ENCODE data around the gene KRT7. TPM values are rescaled to one million over a fixed set of nuclear protein-coding genes. Genes with fewer than 3 reads are reported as not detected.

KRT7 gene
- total and polyA plus RNA-seq, 12 donors, result 0.33 to 34.8 (median 8.4) TPM

DNA sequence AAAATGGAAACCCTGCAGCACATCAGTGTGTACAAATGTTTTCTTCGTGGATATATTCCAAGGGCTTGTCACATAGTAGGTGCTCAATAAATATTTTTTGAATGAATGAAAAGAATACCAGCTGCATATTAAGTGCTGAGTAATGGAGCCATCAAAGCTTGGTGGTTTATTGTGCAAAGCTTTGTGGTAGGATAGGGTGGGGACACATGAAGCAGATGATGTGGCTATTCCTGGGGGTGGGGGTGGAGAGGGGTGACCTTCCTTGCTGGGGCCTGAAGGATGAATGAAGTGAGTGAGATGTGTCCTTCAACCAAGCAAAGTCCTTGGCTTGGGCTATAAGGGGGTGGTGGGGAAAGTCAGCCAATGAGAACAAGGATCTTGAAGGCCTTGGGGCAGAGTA, 62.6 kb downstream of the KRT7 start:
- H3K36me3 ChIP-seq (replicated peaks in 1 of 2), result no peaks in the 10 kb centered on the region
- H3K27ac ChIP-seq, result no peak overlapping the region
- TF ChIP-seq POLR2A (IDR thresholded peaks at IDR 0.05), result no peak
- TF ChIP-seq, protein P1, sequence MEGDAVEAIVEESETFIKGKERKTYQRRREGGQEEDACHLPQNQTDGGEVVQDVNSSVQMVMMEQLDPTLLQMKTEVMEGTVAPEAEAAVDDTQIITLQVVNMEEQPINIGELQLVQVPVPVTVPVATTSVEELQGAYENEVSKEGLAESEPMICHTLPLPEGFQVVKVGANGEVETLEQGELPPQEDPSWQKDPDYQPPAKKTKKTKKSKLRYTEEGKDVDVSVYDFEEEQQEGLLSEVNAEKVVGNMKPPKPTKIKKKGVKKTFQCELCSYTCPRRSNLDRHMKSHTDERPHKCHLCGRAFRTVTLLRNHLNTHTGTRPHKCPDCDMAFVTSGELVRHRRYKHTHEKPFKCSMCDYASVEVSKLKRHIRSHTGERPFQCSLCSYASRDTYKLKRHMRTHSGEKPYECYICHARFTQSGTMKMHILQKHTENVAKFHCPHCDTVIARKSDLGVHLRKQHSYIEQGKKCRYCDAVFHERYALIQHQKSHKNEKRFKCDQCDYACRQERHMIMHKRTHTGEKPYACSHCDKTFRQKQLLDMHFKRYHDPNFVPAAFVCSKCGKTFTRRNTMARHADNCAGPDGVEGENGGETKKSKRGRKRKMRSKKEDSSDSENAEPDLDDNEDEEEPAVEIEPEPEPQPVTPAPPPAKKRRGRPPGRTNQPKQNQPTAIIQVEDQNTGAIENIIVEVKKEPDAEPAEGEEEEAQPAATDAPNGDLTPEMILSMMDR (IDR thresholded peaks at IDR 0.05), result no peak
- no peaks in the 10 kb centered on the region for H3K9me3 ChIP-seq (replicated peaks in 1 of 3)
- no peaks in the 10 kb centered on the region for H3K4me1 ChIP-seq (replicated peaks in 1 of 2)
- WGBS, 4 donors, result 65 to 84% (median 73%) methylated on average over 1 of the region's 1 CpG
- peak in 1 of 7 donors; percentile 3 for DNase-seq
- intact Hi-C loops (cut with DNase I), result no loop called here
- H3K4me3 ChIP-seq, result no peak overlapping the region
- no peaks in the 10 kb centered on the region for H3K27me3 ChIP-seq

DNA sequence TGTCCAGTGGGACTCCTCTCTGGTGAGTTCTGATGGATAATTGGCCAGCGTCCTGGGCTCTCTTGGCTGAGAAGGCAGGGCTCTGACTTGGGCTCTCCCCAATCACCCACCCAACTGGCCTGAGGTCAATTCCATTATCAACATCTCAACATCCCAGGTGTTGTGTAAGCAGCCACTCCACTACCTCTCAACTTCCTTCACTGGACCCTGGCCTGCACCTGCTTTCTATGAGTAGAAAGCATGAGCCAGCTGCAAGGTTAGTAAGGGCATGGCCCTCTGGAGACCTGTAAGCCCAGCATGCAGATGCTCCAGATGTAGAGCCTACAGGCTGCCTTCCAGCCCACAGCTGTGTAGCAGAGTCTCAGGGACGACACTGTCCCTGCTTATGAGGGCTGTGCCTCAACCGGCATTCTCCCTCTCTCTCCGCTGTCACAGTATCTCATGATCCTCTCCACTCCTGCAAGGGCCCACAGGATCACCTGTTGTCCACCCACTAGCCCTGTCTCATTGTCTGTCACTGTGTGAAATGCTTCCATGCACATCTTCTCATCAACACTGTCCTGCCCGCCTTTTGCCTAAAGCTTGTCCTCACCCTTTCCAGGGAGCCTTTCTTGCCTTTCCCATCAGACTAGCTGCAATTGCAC, 63.7 kb downstream of the KRT7 start:
- DNase-seq, result no peak
- WGBS, 4 donors, result 85 to 98% (median 93%) methylated on average over 5 of the region's 5 CpGs
- no peaks in the 10 kb centered on the region for H3K4me1 ChIP-seq (replicated peaks in 1 of 2)
- H3K27ac ChIP-seq, result no peak overlapping the region
- H3K36me3 ChIP-seq (replicated peaks in 1 of 2), result no peaks in the 10 kb centered on the region
- TF ChIP-seq POLR2A (IDR thresholded peaks at IDR 0.05), result no peak
- TF ChIP-seq, protein P1 (IDR thresholded peaks at IDR 0.05), result no peak
- no peaks in the 10 kb centered on the region for H3K9me3 ChIP-seq (replicated peaks in 1 of 3)
- no peaks in the 10 kb centered on the region for H3K27me3 ChIP-seq
- H3K4me3 ChIP-seq, result no peak overlapping the region
- intact Hi-C loops (cut with DNase I), result no loop called here

Other genes with a start within 250 kb of the KRT7 start
- gene TAMALIN, start 226.3 kb upstream of the KRT7 start, total RNA-seq, result 10 to 100 TPM in 5 of 9 donors, 1 to 10 TPM in 4; 1.8 to 26.0 (median 13.0) TPM
- 10 to 100 TPM in 2 of 3 donors, 1 to 10 TPM in 1; 5.3 to 44.9 (median 41.3) TPM for gene TAMALIN, start 226.3 kb upstream of the KRT7 start, polyA plus RNA-seq
- gene NR4A1, start 181.8 kb upstream of the KRT7 start, total RNA-seq, result 100 to 1,000 TPM in 5 of 9 donors, 10 to 100 TPM in 4; 19.0 to 854 (median 108) TPM
- gene NR4A1, start 181.8 kb upstream of the KRT7 start, polyA plus RNA-seq, result 100 to 1,000 TPM in 2 of 3 donors, 10 to 100 TPM in 1; 34.5 to 499 (median 282) TPM
- 10 to 100 TPM; 28.8 to 60.4 (median 40.0) TPM for gene ATG101, start 163.3 kb upstream of the KRT7 start, total RNA-seq
- gene ATG101, start 163.3 kb upstream of the KRT7 start, polyA plus RNA-seq, result 10 to 100 TPM; 20.9 to 28.6 (median 27.1) TPM
- 1 to 10 TPM in 1 of 9 donors, under 1 TPM in 2, not detected in 6; 0.54 to 2.1 (median 0.83) TPM for gene SMIM41, start 153.5 kb upstream of the KRT7 start, total RNA-seq
- gene SMIM41, start 153.5 kb upstream of the KRT7 start, polyA plus RNA-seq, result under 1 TPM in 1 of 3 donors, not detected in 2; 0.10 TPM
- 10 to 100 TPM in 1 of 9 donors, 1 to 10 TPM in 7, under 1 TPM in 1; 0.95 to 14.6 (median 5.1) TPM for gene KRT80, start 41.2 kb upstream of the KRT7 start, total RNA-seq
- gene KRT80, start 41.2 kb upstream of the KRT7 start, polyA plus RNA-seq, result 1 to 10 TPM; 1.8 to 8.8 (median 2.5) TPM
- gene KRT86, start 41.4 kb downstream of the KRT7 start, total RNA-seq, result 1 to 10 TPM in 5 of 9 donors, under 1 TPM in 3, not detected in 1; 0.69 to 6.2 (median 1.4) TPM
- gene KRT86, start 41.4 kb downstream of the KRT7 start, polyA plus RNA-seq, result 1 to 10 TPM in 1 of 3 donors, under 1 TPM in 1, not detected in 1; 0.61 to 1.4 TPM
- under 1 TPM in 2 of 9 donors, not detected in 7; 0.25 to 0.42 TPM for gene KRT81, start 58.3 kb downstream of the KRT7 start, total RNA-seq
- not detected for gene KRT81, start 58.3 kb downstream of the KRT7 start, polyA plus RNA-seq
- not detected for gene KRT83, start 88.2 kb downstream of the KRT7 start, total RNA-seq
- gene KRT83, start 88.2 kb downstream of the KRT7 start, polyA plus RNA-seq, result not detected
- gene KRT85, start 134.2 kb downstream of the KRT7 start, total RNA-seq, result not detected
- not detected for gene KRT85, start 134.2 kb downstream of the KRT7 start, polyA plus RNA-seq
- gene KRT84, start 152.4 kb downstream of the KRT7 start, total RNA-seq, result not detected
- not detected for gene KRT84, start 152.4 kb downstream of the KRT7 start, polyA plus RNA-seq
- gene KRT82, start 173.1 kb downstream of the KRT7 start, total RNA-seq, result not detected
- gene KRT82, start 173.1 kb downstream of the KRT7 start, polyA plus RNA-seq, result not detected
- not detected for gene KRT75, start 201.1 kb downstream of the KRT7 start, total RNA-seq
- gene KRT75, start 201.1 kb downstream of the KRT7 start, polyA plus RNA-seq, result not detected
- gene KRT6B, start 218.9 kb downstream of the KRT7 start, total RNA-seq, result under 1 TPM in 1 of 9 donors, not detected in 8; 0.25 TPM
- gene KRT6B, start 218.9 kb downstream of the KRT7 start, polyA plus RNA-seq, result under 1 TPM in 1 of 3 donors, not detected in 2; 0.20 TPM
- gene KRT6C, start 240.6 kb downstream of the KRT7 start, total RNA-seq, result under 1 TPM in 1 of 9 donors, not detected in 8; 0.28 TPM
- under 1 TPM in 1 of 3 donors, not detected in 2; 0.17 TPM for gene KRT6C, start 240.6 kb downstream of the KRT7 start, polyA plus RNA-seq